Progenitor cell of endocrine pancreas (in vitro differentiated cells): ENCODE measurements around the gene ADARB2. TPM values are rescaled to one million over a fixed set of nuclear protein-coding genes. Genes with fewer than 3 reads are reported as not detected.

Source experiments
- DNase-seq: peaks from one replicate; pipeline ENCODE4 v3.0.0; 2021; ENCODE audit warnings: low spot score; ENCODE audit not compliant: unreplicated experiment
- H3K27ac Mint-ChIP-seq: 2 replicates; pipeline ENCODE4 v1.8.0; 2021; ENCODE audit warnings: mild to moderate bottlenecking, moderate library complexity, mixed read lengths
- H3K27me3 Mint-ChIP-seq: 2 replicates; pipeline ENCODE4 v1.8.0; 2021; ENCODE audit warnings: mixed read lengths
- H3K36me3 Mint-ChIP-seq: 2 replicates; pipeline ENCODE4 v1.8.0; 2022; ENCODE audit warnings: mixed read lengths; ENCODE audit not compliant: insufficient read depth
- H3K4me1 Mint-ChIP-seq: 2 replicates; pipeline ENCODE4 v1.8.0; 2021; ENCODE audit warnings: low read depth, mixed read lengths
- H3K4me3 Mint-ChIP-seq: 2 replicates; pipeline ENCODE4 v1.8.0; 2021; ENCODE audit warnings: low read depth, mild to moderate bottlenecking, moderate library complexity, mixed read lengths
- H3K9me3 Mint-ChIP-seq: 2 replicates; pipeline ENCODE4 v1.8.0; 2021; ENCODE audit warnings: low read depth, mixed read lengths
- total RNA-seq: library from RNA; stranded (reverse); gene quantifications from 2 replicates; pipeline ENCODE4 v1.2.1, GENCODE V29; 2021
- TF ChIP-seq, protein P1 (sequence below): fragments of 200-600 bp; sonication (generic); IDR thresholded peaks from one replicate; pipeline ENCODE4 v1.5.0; 2021; ENCODE audit warnings: antibody characterized with exemption, mild to moderate bottlenecking; ENCODE audit not compliant: unreplicated experiment

Gene ADARB2
- total RNA-seq, 1 donor from 2014 or later: 1.3 TPM

DNA sequence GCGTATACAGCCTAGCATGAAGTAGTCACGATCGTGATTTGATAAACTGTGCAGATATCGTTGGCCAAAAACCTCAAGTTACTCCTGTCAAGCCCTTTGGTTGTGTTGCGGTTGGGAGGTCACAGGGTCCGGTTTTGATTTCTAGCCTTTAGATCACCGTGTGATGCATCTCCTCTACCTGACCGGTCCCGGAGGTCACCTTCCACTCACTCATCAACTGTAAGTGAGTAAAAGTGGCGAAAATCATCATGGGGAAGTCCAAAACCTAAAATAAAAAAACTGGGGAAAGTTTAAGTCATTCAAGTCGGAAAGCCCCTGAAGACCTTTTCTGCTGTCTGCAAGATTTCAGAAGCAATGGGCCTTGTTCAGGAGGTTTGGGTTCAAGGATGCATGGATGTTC, 62.8 kb downstream of the ADARB2 start:
- DNase-seq: no peak
- TF ChIP-seq, protein P1, sequence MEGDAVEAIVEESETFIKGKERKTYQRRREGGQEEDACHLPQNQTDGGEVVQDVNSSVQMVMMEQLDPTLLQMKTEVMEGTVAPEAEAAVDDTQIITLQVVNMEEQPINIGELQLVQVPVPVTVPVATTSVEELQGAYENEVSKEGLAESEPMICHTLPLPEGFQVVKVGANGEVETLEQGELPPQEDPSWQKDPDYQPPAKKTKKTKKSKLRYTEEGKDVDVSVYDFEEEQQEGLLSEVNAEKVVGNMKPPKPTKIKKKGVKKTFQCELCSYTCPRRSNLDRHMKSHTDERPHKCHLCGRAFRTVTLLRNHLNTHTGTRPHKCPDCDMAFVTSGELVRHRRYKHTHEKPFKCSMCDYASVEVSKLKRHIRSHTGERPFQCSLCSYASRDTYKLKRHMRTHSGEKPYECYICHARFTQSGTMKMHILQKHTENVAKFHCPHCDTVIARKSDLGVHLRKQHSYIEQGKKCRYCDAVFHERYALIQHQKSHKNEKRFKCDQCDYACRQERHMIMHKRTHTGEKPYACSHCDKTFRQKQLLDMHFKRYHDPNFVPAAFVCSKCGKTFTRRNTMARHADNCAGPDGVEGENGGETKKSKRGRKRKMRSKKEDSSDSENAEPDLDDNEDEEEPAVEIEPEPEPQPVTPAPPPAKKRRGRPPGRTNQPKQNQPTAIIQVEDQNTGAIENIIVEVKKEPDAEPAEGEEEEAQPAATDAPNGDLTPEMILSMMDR: no peak
- Mint-ChIP-seq H3K27ac (no peak overlapping the region), H3K36me3 (no peaks in the 10 kb centered on the region), H3K4me3 (no peak overlapping the region), H3K4me1 (no peaks in the 10 kb centered on the region), H3K27me3 (peaks cover 7% of the 10 kb centered on the region), H3K9me3 (no peaks in the 10 kb centered on the region)

DNA sequence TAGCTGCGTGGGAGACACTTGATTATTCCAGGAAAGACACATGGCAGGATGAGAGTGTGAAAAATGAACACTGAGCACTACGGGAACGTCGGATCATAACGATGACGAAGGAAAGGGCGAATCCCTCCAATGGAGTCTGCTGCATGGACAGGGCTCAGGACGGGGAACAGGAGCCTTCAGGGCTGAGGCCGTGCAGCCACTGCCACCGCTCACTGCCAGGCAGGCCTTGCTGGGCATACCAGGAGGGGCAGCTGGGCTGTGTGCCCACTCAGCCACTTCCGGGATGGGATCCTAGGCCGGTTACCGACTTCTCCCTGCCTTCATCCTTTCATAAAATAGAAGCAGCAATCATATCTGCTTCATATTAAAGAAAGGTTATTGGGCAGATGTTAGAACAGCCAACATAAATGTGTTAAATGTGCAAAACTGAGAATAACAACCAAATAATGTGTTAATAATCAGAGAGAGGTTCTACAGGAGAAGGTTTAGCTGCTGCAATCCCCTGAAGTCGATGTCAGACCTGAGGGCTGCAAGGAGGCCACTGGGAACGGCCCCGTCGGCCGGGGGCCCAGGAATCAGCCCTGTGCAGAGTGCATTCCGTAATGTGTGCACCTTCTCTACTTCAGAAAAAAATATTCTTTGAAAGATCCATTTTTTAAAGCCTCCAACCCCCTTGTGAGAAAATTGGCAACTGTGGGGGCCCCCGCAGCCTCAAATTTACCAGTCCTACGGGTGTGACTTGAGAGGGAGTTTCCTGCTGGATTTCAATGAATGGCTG, 63.6 kb downstream of the ADARB2 start:
- Mint-ChIP-seq H3K36me3 (no peaks in the 10 kb centered on the region), H3K27me3 (peaks cover 7% of the 10 kb centered on the region), H3K27ac (no peak overlapping the region), H3K4me3 (no peak overlapping the region), H3K9me3 (no peaks in the 10 kb centered on the region), H3K4me1 (no peaks in the 10 kb centered on the region)
- DNase-seq: no peak
- TF ChIP-seq, protein P1: no peak

DNA sequence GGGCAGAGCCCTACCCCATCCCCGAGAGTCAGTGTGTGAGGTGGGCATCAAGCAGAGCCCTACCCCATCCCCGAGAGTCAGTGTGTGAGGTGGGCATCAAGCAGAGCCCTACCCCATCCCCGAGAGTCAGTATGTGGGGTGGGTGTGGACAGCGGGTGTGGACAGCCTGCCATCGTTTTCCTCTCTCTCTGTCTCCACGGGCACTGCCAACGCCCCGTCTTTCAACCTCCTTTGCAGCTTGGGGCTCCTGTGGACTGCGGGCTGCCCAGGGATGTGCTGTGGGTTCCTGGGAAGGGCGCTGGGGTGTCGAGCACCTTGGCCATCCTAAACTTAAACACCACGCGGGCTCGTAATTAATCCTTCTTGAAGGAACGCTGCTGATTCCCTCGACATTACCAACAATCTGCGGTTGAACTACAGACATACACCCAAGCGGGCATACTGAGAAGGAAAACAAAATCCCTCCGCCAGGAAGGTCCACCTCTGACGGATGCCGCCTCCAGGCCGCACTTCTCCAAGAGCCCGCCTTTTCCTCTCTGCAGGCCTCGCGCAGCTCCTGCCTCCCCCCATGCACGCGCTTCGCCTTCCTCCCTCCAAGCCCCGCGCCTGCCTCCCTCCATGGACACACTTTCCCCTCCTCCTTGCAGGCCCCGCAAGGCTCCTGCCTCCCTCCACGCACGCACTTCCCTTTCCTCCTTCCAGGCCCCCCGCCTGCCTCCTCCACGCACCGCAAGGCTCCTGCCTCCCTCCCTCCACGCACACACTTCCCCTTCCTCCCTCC, 65.1 kb downstream of the ADARB2 start:
- H3K4me3 Mint-ChIP-seq: no peak overlapping the region
- DNase-seq: no peak

DNA sequence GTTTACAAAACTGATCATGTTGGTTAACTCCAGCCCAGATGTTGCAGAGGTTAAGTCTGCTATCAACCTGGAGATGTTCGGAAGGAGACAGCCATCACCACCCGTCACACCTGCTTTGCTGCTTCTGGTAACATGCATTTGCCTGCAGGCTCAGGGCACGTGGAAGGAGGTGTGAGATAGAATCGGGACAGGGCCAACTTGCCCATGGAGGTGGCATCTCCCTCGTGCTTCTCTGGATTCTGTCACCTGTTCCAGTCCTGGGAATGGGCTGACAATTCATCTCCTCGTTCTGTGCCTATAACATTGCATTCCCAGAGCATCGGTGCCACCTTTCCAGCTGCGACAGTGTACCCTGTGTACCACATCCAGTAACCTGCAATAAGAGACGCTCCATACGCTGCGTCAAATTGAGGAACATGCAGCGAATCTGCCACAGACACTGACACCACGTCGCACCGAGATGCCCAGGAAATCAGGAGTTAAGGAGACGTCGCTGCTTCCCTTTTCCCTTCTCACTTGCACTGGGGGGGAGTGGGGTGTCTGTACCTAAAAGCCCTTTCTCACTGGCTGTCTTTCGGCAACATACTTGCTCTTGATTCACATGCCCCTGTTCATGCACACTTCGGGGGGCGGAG, 65.8 kb downstream of the ADARB2 start:
- no peaks in the 10 kb centered on the region for H3K9me3 Mint-ChIP-seq
- H3K4me3 Mint-ChIP-seq: no peak overlapping the region
- no peaks in the 10 kb centered on the region for H3K36me3 Mint-ChIP-seq
- no peaks in the 10 kb centered on the region for H3K4me1 Mint-ChIP-seq
- no peak overlapping the region for H3K27ac Mint-ChIP-seq
- DNase-seq: no peak
- TF ChIP-seq, protein P1: no peak
- peaks cover 7% of the 10 kb centered on the region for H3K27me3 Mint-ChIP-seq

More for the DNA sequence above, 65.1 kb downstream of the ADARB2 start:
- no peaks in the 10 kb centered on the region for H3K36me3 Mint-ChIP-seq
- H3K4me1 Mint-ChIP-seq: no peaks in the 10 kb centered on the region
- TF ChIP-seq, protein P1: no peak
- peaks cover 7% of the 10 kb centered on the region for H3K27me3 Mint-ChIP-seq
- H3K27ac Mint-ChIP-seq: no peak overlapping the region
- no peaks in the 10 kb centered on the region for H3K9me3 Mint-ChIP-seq
